ENCODE data around the gene SOD2.
"Not testable (repeated sequence)": the region's sequence is repeated elsewhere in the genome, so short reads cannot be mapped to it uniquely, and the experiment has no call there.

GRCh38 chr6:159661977-159662376 is 31.1 kb downstream of the SOD2 start:
- not testable (repeated sequence) for TF ChIP-seq CTCF (IDR thresholded peaks at IDR 0.05; ENCODE audit: insufficient read depth, low read length, poor library complexity, severe bottlenecking); EZH2phosphoT487 (conservative IDR thresholded peaks at IDR 0.05; ENCODE audit: low read length)
